ENCODE data around the gene ADAMTS17.

- TF ChIP-seq CTCF (conservative IDR thresholded peaks at IDR 0.05) (no peak), EZH2 (IDR thresholded peaks at IDR 0.05; ENCODE audit: low read depth) (no peak)
These were observed 208.8 kb downstream of the ADAMTS17 start for GRCh38 chr15:100133001-100133400.
